ENCODE data around the gene AFAP1L1. TPM values are rescaled to one million over a fixed set of nuclear protein-coding genes. Genes with fewer than 3 reads are reported as not detected.

Gene AFAP1L1
- polyA plus RNA-seq, 2 of the 4 experiments (the other 2 are of a cell fraction), result 1.5 to 3.5 TPM

DNA sequence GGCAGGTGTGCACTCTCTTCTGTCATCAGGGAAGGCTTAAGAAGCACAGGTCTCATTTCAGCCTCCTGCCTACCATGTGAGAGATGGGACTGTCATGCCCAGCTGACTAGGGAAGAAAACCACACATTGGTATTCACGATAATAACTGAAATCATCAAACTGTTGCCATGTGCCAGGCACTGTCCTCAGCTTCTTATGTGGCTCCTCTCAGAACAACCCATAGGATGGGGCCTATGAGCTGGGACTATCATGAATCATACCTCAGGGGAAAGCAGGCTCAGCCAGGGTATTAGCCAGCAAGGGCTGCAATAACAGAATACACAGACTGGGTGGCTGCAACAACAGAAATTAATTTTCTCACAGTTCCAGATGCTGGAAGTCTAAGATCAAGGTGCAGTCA, 3.3 kb downstream of the AFAP1L1 start:
- TF ChIP-seq REST (IDR thresholded peaks at IDR 0.05) (no peak), HOXB13 (CRISPR knock-in tag; IDR thresholded peaks at IDR 0.05; ENCODE audit: low read depth) (no peak), FOXS1 (CRISPR knock-in tag; IDR thresholded peaks at IDR 0.05) (no peak), RAD21 (conservative IDR thresholded peaks at IDR 0.05 in 1 of 2, IDR thresholded peaks at IDR 0.05 in 1 of 2) (no peak), CHD4 (IDR thresholded peaks at IDR 0.05; ENCODE audit: borderline replicate concordance) (no peak), HOXA7 (CRISPR knock-in tag; IDR thresholded peaks at IDR 0.05) (no peak), RNF2 (IDR thresholded peaks at IDR 0.05; ENCODE audit: borderline replicate concordance, low read depth) (no peak), PHF8 (IDR thresholded peaks at IDR 0.05; ENCODE audit: borderline replicate concordance, low read depth) (no peak), MAFK (IDR thresholded peaks at IDR 0.05; ENCODE audit: partially characterized antibody) (no peak), HEYL (CRISPR knock-in tag; IDR thresholded peaks at IDR 0.05) (no peak), FOSB (CRISPR knock-in tag; IDR thresholded peaks at IDR 0.05) (no peak), KDM5A (IDR thresholded peaks at IDR 0.05) (no peak), JUN (IDR thresholded peaks at IDR 0.05) (no peak), EHMT2 (IDR thresholded peaks at IDR 0.05; ENCODE audit: low read depth) (no peak), KDM1A (IDR thresholded peaks at IDR 0.05; ENCODE audit: low read depth) (no peak), CEBPB (IDR thresholded peaks at IDR 0.05) (no peak), BHLHE40 (IDR thresholded peaks at IDR 0.05; ENCODE audit: low read depth, low read length) (no peak)
- TF ChIP-seq, protein P1, sequence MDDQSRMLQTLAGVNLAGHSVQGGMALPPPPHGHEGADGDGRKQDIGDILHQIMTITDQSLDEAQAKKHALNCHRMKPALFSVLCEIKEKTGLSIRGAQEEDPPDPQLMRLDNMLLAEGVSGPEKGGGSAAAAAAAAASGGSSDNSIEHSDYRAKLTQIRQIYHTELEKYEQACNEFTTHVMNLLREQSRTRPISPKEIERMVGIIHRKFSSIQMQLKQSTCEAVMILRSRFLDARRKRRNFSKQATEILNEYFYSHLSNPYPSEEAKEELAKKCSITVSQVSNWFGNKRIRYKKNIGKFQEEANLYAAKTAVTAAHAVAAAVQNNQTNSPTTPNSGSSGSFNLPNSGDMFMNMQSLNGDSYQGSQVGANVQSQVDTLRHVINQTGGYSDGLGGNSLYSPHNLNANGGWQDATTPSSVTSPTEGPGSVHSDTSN (IDR thresholded peaks at IDR 0.05), result no peak
- no peak for FAIRE-seq
- ATAC-seq, result no peak
- Histone ChIP-seq H3K27ac (no peak overlapping the region), H3K4me3 (no peak overlapping the region), H3K4me1 (peaks cover 9% of the 10 kb centered on the region; the same call in 1 of the 3 replicates), H3K9me3 (no peaks in the 10 kb centered on the region), H3K4me2 (no peak overlapping the region)
- 86% methylated on average over 1 of the region's 1 CpG for WGBS (ENCODE audit: missing lambda C conversion rate)
- CTCF ChIA-PET, result interaction anchor here (1.9 to 3.6 kb wide), 3 partner anchors 9 to 133 kb away, joined by 5 to 13 read pairs (median 10); partner anchors contain the start of gene ABLIM3
- no peak for DNase-seq (ENCODE audit: low read depth in 1 of 2, low spot score in 1 of 2)
- POLR2A ChIA-PET, result no interaction called here

GRCh38 chr5:149277801-149278200, 6.1 kb downstream of the AFAP1L1 start:
- TF ChIP-seq EHF (CRISPR knock-in tag; IDR thresholded peaks at IDR 0.05) (no peak), MAFK (IDR thresholded peaks at IDR 0.05; ENCODE audit: partially characterized antibody) (peak; percentile 8)
- no peak overlapping the region for H3K4me2 ChIP-seq
- POLR2A ChIA-PET, result no interaction called here
- no peak overlapping the region for H3K4me3 ChIP-seq
- no peak for FAIRE-seq
- no peaks in the 10 kb centered on the region for H3K4me1 ChIP-seq
- no peaks in the 10 kb centered on the region for H3K9me3 ChIP-seq
- no peak for ATAC-seq
- 74% methylated on average over 4 of the region's 4 CpGs for WGBS (ENCODE audit: missing lambda C conversion rate)
- no peak for DNase-seq (ENCODE audit: low read depth in 1 of 2, low spot score in 1 of 2)
- no peak overlapping the region for H3K27ac ChIP-seq
- CTCF ChIA-PET, result interaction anchor here (1.1 to 3.3 kb wide), 5 partner anchors 9 to 158 kb away, joined by 3 to 31 read pairs (median 3); no protein-coding TSS in a partner anchor
